Transverse colon (tissue), 4 donors: ENCODE results near the gene RGS9BP.

Experiments
- CTCF ChIP-seq, 5 experiments: fragments of 200-600 bp in 3 of 5; fragments of 450-650 bp in 2 of 5; sonication (generic) in 3 of 5; IDR thresholded peaks; 1 replicate in 2 of 5; 2 replicates in 3 of 5; pipeline ENCODE4 v1.5.1; 2016 to 2017; ENCODE audit warnings: antibody characterized with exemption in 5 of 5, inconsistent platforms in 3 of 5, mild to moderate bottlenecking in 2 of 5, moderate library complexity in 1 of 5
- EP300 ChIP-seq: sonication (generic); formaldehyde crosslinking; IDR thresholded peaks from one replicate; pipeline ENCODE4 v1.6.1; 2017; ENCODE audit warnings: antibody characterized with exemption, low read depth
- POLR2A ChIP-seq: fragments of 450-650 bp; IDR thresholded peaks from one replicate; pipeline ENCODE4 v1.6.1; 2016; ENCODE audit warnings: antibody characterized with exemption, mild to moderate bottlenecking, moderate library complexity
- POLR2AphosphoS5 ChIP-seq, 3 donors: sonication (generic); formaldehyde crosslinking; IDR thresholded peaks; one replicate each; pipeline ENCODE4 v1.6.1; 2016; ENCODE audit warnings: antibody characterized with exemption in 3 of 3

- TF ChIP-seq POLR2A: no peak
- TF ChIP-seq CTCF (IDR thresholded peaks at IDR 0.05): no peak
- no peak for TF ChIP-seq EP300
- TF ChIP-seq POLR2AphosphoS5 (IDR thresholded peaks at IDR 0.05): no peak
Observed at GRCh38 chr19:32711747-32712146, 36.1 kb downstream of the RGS9BP start.
